HG03520 (cell line): ENCODE measurements around the gene NKAIN2.

Source experiments
- ATAC-seq: cut with Tn5 transposase; IDR thresholded peaks from one replicate; pipeline ENCODE4 v1.9.1; 2021; ENCODE audit warnings: mild to moderate bottlenecking, moderate library complexity; ENCODE audit not compliant: unreplicated experiment

The NKAIN2 gene

DNA sequence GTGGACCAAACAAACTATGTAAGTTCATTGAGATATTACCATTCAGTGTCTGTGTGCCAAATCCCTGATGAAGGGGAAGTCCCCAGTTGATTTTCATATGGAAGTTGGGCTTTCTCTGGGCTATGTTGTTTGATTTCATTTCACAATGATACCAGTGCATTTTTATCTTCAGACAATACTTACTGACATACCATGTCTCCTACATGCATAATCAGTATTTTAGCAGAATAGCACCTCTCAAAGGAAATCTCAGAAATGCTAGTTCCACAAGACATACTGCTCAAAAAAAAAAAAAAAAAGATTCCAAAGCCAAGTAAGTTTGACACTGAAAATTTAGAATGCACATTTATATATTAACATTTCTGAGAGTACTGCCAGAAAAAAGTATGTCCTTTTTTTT, 989.7 kb downstream of the NKAIN2 start:
- ATAC-seq, result no peak

DNA sequence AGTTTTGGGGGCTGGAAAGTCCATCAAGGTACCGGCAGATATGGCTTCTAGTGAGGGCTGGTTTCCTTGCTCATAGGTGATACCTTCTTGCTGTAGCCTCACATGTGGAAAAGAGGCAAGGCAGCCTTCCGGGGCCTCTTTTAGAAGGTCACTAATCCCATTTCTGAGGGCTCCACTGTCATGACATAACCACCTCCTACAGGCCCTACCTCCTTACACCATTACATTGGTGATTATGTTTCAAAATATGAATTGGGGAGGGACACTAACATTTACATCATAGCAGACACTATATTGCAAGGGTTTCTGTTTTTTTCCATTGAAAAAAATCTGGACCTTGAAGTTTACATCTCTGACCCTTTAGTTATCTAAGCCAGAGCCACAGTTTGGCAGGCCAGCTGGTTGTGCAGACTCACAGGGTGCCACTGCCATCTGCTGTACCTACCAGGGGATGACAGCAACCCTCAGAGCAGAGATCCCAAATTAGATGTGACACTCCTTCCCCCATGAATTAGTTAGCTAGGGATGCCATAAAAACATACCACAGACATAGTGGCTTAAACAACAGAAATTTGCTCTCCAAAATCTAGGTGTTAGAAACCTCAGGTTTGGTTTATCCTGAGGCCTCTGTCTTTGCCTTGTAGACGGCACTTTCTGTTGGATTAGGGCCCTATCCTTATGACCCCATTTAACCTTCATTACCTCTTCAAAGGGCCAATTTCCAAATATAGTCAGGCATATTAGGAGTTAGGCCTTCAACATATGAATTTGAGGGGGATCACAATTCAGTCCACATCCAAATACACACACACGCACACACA, 992.2 kb downstream of the NKAIN2 start:
- ATAC-seq, result no peak

DNA sequence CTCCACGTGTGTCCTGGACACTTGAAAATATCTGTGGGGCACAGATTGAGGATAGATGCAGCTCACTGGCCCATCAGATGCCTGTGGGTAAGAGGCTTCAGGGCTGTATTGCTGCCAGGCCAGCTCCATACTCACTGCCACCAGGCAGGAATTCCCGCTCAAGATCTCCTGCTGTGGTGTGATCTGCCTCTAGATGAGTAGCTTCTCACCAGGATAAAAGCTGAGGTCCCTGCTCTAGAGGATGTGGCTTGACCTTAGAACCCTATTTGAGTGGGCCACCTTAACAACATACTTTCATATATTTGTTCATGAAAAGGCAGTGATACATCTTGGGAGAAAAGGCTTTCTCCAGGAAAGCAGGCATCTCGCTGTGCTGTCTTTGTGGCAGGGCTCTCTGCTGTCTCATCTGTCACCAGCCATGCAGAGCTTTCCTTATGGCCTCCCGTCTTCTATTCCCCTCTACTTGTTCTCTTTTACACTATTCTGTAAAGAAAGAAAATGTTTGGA, 992.9 kb downstream of the NKAIN2 start:
- no peak for ATAC-seq

DNA sequence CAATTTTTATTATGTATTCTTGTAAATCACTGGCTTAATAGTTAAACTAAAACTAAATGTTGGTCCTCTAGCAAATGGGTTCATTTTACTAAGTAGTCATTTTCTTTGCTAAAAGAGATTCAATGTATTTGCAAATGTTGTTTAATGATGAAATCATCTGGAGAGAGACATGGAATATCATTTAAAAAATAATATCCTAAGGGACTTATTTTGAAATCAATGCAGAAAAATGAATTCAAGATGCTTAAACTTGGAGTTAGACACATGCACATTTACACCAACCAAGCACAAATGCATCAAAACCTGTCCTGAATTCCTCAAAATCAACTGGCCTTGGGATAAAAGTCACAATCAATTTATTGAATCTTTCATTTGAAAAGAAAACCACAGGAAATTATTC, 993.6 kb downstream of the NKAIN2 start:
- ATAC-seq, result no peak

DNA sequence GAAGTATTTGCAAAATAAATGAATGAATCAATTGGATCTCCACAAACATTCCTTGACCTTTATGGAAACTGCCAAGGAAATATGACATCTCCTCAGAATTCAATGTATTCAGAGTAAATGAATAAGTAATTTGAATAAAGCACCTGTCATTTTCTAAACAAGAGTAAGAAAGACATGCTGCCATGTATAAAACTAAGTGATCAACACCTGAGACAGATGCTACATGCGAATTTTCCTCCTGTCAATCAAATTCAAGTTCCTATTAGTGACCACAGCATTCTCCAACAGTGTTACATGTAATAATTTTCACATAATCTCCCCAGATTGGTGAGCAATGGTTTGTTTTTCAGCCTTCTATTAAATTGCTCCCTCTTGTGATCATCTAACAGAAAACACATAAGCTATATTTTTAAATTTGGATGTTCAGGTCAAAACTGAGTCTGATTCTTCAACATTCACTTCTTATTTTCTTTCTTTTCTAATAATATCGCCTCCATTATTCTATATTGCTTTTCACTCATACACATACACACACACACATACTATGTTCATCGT, 995.4 kb downstream of the NKAIN2 start:
- ATAC-seq, result no peak

DNA sequence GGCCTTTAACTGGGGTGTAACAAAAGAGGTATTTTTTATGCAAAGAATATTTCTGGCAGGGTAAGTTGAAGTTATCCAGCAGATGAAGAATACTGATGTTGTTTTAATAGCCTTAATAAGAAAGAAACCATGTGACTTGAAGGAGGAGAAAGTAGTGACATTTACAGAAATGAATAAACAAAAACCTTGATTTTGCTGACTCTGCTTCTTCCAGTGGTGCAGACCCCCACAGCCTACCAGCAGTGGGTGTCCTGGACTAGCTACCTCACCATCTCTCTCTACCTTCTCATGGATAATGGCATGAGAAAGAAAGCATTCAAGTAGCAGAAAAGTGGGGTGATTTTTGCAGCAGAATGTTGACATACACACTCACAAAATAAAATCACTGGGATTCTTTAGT, 996.0 kb downstream of the NKAIN2 start:
- no peak for ATAC-seq

DNA sequence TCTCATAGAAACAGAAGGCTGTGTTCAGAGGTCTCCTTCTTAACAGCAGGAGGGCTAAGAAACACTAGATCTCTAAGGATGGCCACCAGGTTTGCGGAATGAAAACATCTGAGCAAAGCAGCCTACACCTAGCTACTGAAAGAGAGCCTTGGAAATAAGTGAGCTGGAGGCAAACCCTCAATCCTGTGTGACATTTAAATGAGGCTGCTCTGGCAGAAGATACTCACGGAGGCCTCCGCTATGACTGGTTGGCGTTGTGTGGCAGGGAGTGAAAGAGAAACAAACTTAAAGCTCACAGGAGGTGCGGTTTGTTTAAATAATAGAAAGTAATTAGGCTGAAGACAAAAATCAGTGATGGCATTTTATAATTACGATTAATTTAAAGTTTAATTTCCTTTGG, 996.6 kb downstream of the NKAIN2 start:
- no peak for ATAC-seq

DNA sequence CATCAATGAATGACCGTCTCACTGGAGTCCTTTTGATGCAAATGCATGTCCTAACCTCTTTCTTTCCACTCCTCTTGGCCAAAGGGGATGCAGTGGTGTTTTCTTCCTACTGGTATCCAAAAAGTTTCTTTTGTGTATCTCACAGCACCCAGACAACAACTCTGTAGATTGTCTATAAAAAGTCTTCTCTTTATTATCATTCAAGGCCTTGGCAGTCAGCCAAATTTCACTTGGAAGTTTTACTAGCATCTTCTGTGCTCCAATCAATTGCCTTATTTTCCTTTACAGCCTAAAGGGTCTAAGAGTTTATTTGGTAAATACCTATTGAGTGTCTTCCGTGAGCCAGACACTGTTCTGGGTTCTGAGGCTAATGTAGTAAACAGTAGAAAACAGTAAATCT, 1008.4 kb downstream of the NKAIN2 start:
- ATAC-seq, result no peak

DNA sequence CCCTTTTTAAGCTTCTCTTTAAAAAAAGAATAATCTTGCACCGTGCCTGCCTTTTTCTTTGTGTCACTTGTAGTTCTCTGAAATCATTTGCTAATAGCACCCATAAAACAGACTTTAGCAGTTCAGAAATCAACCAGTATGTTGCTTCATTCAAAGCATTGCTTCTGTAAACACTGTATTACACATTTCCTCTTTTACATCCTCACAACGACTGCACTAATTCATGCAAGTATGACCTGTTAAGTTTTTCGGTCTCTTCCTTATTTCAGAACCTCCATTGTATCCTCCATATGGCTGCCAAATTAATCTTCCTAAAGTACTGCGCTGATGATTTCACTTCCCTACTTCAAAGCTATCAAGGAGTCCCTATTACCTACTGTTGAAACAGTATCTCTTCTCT, 1015.7 kb downstream of the NKAIN2 start:
- ATAC-seq, result no peak

DNA sequence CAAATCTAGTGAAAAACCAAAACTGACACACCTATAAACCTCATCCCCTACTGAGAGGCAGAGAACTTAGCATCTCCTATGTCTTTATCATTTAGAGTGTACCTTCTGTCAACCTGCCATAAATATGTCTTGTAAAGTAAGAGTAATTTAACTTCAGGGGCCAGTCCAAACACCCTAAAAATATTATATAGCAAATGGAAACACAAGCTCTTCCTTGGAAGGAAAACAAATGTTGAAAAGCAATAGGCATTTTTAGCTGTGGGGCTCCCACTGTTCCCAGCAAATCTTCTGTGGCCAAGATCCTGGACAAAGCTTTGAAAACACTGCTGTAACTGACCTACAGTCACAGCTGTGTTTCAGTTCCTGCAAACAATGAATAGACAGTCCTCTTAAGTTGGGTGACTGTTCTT, 1018.5 kb downstream of the NKAIN2 start:
- ATAC-seq, result no peak

DNA sequence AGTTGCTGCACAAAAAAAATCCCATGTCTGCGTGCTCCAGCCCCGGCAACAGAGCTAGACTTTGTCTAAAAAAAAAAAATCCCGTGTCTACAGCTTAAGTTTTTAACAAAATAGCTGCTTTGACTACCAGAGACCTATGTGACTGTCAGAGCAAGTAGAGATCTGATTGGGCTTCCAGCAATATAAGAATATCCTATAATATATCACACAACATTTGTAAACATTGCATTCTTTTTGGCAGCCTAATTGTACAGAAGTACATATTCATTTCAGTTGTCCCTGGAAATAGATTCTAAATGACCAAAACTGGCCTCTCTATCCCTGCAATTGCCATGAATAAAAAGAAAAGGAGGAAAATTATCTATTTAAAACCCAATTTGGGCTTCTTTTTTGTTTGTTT, 1019.1 kb downstream of the NKAIN2 start:
- ATAC-seq, result no peak

DNA sequence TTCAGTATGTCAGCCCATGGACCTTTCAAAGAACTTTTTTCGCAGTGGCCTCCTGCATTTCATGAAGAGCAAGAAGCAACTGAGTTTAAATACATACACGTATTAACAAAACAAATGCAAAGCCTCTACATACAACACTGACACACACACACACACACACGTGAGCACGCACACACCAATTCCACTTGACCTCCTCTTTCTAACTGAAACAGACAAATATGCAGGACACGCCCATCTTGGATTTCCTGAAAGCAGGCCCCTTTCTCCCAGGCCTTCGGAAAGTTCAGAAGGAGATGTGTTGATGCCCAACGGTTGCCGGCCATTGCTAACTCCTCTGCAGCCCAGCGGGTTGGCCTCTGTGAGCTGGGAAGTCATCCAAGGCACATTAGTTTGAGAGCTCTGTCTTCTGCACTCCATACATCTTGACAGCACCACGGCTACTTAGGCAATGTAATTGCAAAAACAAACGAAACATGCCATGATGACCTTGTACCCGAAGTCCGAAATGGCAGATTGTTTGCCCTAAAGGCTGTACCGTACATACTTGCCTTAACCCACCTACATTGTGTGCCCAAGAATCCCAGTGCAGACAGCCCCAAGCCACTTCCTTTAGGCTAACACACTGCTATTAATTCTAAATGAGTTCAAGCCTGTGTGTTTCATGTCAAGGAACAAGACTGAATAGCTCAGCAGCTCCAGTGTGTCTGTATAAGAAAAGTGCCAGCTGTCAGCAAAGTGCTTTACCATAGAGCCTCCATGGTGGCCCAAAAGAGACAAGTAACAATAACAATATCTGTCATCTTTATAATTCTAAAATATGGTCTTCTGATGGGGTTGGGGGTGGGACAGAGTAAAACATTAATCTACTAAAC, 1019.8 kb downstream of the NKAIN2 start:
- no peak for ATAC-seq

DNA sequence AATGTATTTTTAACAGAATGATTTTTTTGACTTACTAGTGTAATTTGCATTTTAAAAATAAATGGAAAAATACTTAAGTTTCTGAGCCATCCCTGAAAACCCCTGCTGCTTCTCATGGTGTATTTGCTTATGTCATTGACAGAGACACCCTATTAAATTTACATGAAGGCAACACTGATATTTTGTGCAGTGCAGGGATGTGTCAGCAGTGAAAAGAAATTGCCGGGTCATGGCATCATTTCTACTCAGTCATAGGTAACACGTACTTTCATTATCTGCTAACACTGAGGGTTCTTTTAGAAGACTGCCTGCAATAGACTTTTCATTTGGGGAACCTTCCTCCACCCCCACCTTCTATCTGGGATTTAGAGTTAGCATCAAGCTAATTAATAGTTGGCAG, 1021.9 kb downstream of the NKAIN2 start:
- ATAC-seq, result no peak

DNA sequence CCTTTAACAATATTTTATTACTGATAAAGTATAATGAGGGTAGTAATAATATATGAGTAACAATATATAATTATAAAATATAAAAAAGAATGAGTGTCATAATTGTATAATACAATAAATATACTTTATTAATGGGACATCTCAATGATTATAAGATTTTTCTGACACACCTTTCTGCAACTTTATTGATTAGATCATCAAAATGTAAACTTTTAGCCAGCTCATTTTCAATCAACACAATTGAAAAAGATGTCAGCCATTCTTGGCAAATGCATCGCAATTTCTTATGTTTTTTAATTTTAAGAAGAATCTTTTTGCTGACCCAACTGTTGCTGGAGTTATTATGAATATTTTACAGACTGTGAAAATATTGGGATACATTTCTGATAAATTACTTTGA, 1026.2 kb downstream of the NKAIN2 start:
- ATAC-seq, result no peak

DNA sequence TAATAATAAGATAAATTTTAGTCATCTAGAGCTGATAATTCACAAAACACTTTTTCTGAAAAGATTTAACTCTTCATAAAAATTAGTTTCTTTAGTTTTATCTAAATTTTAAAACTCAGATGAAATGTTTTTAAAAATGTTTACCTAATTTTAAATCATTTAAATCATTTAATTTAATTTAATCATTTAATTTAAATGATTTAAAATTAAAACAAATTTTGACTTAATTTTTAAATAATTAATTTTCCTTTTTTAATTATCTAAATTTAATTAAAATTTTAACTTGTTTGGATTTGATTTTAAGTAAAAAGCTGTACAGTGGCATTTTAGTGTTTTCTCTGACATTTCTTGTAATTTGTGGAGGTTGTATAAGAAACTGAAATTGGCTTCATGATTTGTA, 1026.8 kb downstream of the NKAIN2 start:
- no peak for ATAC-seq

DNA sequence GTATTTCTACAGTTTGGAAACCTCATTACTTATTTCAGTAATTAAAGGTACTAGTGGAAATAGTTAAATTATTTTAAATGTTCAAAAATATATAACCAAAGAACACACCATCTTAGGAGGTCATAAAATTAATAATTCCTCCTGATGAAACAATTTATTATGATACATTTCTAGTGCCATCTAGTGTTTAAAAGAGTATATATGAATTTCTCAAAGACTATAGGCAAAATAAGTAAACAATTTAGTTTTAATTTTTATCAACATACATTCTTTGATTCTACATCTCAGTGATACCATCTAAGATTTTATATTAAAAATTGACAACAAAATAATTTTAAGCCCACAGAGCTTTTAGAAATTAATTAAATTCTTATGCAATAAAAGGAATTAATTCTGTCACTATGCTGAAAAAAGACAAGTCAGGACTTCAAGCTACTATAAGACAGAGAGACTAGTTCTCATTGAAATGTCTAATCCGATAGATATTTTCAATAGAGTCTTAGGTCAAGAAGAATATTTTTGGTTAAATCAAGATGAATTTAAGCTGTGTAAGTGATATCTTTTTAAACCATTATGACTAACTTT, 1050.8 kb downstream of the NKAIN2 start:
- no peak for ATAC-seq

DNA sequence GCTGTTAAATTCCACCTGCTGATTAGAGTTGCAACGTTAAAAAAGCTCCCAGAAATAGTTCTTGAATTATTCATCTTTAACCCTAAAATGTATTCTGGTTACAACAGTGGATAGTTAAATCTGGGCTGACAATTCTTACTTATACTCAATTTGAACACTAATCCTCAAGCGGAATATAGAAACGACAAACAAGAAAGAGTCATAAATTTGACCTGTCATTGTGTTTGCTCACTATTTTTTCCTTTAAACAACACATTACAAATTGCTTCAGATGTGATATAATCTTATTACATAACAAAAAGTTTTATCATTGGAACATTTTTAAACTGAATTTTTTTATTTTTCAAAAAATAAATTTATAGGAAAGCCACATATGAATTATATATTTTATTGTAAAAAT, 1054.1 kb downstream of the NKAIN2 start:
- no peak for ATAC-seq

DNA sequence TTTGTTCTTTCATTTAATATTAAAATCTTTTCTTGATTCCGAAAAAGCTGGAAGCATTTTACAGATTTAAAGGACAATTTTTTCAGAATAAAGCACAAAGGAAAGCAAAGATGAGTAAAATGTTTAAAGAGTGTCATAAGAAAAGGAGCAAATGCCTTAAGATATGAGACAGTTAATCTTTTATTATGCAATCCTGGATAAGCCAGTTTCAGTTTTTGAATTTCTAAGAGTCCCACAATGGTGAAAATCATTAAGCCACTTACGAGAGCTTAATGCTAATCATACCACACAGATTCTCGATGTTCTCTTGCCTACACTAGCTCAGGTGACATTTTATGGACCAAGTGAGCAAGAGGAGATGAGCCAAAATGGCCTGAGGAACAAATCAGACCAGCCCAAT, 1054.9 kb downstream of the NKAIN2 start:
- ATAC-seq, result no peak

DNA sequence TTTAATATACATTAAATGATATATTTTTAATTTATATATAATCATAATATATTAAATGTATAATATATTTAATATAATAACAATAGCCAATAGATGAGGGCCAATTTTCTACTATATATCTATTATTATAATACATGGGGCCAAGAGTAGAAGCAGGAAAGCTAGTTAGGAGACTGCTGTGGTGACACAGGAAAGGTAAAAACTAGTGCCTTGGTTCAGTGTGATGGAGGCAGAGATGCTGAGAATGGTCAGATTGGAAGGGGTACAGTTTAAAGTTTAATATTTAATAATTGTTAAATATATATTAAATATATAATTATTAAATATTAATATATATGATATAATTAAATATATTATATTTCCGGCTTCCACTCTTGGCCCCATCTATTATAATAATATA, 1055.7 kb downstream of the NKAIN2 start:
- no peak for ATAC-seq

DNA sequence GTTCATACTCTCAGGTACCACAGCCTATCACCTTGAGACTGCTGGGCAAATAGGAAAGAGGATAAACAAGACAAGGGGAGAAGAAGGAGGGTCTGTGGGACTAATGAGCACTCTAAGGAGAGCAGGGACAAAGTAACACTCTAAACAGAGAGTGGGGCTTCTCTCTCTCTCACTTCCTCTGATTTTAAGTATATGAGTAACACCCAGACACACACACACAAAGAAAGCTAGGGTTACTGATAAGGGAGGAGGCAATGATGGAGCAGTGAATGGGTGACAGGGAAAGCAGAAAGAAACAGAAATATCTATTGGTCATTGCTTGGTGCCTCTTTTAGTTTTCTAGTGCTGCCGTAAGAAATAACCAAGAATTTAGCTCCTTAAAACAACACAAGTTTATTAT, 1062.4 kb downstream of the NKAIN2 start:
- no peak for ATAC-seq

DNA sequence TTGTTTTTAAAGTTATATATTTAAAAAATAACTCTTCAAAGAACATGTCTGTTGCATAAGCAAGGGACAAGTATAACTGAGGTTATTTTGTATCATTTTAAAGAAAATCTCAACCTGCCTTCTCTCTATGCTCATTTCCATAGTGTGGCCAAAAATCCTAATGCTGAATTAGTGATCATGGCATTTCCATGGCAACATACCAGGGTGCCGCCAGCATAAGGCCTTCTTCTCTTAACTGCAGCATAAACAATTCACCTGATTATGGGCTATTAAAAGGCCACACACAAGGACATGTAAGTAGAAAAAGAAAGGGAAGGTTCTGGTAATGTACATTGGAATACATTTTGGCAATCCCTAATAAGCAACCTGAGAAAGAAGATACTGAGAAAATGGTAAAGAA, 1063.5 kb downstream of the NKAIN2 start:
- ATAC-seq, result no peak
